Erythroblast (primary cell): ENCODE results near the gene NUDT11.

Experiments
- DNase-seq, 2 experiments: peaks; one replicate each; lab custom pipeline; 2025; lab: John Stamatoyannopoulos, UW
- GATA1 ChIP-seq: IDR thresholded peaks from 2 replicates; pipeline ENCODE4 v1.6.1; 2011; ENCODE audit warnings: low read depth, mild to moderate bottlenecking, control low read depth, low read length, moderate library complexity
- POLR2A ChIP-seq: IDR thresholded peaks from 2 replicates; pipeline ENCODE4 v1.6.1; 2011; ENCODE audit warnings: mild to moderate bottlenecking, low read length

NUDT11 gene

DNA sequence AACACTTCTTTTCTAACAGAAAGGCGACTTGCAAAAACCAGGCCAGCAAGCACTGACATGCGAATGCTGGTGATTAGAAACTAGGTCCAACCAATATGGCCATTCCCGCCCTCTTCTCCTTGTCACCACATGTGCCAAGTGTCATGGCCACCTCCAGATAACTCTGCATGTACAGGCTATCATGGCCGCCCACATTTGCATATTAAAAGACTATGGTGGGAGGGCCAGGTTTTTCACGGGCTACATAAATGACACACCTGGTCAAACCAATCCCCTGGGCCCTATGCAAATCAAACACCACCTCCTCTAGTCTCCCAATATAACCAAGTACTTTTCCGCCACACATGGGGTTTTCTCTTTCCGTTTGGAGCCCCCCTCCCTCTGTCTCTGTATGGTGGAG is 40.1 kb downstream of the NUDT11 start:
- no peak for DNase-seq
- no peak for TF ChIP-seq POLR2A
- no peak for TF ChIP-seq GATA1

DNA sequence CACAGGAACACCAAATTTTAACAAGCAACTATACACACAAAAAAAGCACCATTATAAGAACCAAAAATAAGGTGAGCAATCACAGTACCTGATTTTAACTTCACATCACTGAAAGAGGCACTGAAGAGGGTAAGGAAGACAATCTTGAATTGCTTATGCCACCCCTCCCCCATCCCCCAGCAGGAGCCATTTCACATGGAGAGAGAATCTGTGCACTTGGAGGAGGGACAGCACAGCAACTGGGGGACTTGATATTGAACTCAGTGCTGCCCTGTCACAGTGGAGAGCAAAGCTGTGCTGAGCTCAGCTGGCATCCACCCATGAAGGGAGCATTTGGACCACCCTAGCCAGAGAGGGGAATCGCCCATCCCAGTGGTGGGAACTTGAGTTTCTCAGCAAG is 56.0 kb downstream of the NUDT11 start:
- DNase-seq, result no peak
- no peak for TF ChIP-seq GATA1
